H9 (cell line): ENCODE results near the gene OR10A4. TPM values are rescaled to one million over a fixed set of nuclear protein-coding genes. Genes with fewer than 3 reads are reported as not detected.

Experiments
- DNase-seq: peaks from one replicate; pipeline ENCODE4 v3.0.0-alpha.2; 2017
- H2AFZ ChIP-seq: one replicate; pipeline ENCODE4 v1.6.1; 2013; ENCODE audit warnings: mild to moderate bottlenecking, low read length, control low read depth, moderate library complexity
- H2AK5ac ChIP-seq: 2 replicates; pipeline ENCODE4 v1.6.1; 2013; ENCODE audit warnings: low read length, control low read depth, mixed read lengths; ENCODE audit not compliant: insufficient read length
- H2BK120ac ChIP-seq: one replicate; pipeline ENCODE4 v1.6.1; 2013; ENCODE audit warnings: low read depth, mild to moderate bottlenecking, low read length, control low read depth, inconsistent platforms; ENCODE audit not compliant: poor library complexity, severe bottlenecking
- H2BK12ac ChIP-seq: 2 replicates; pipeline ENCODE4 v1.6.1; 2013; ENCODE audit warnings: low read length, control low read depth, mixed read lengths, low read depth; ENCODE audit not compliant: insufficient read length
- H2BK15ac ChIP-seq: 2 replicates; pipeline ENCODE4 v1.6.1; 2013; ENCODE audit warnings: low read depth, low read length, control low read depth
- H2BK20ac ChIP-seq: one replicate; pipeline ENCODE4 v1.6.1; 2013; ENCODE audit warnings: low read depth, mild to moderate bottlenecking, low read length, control low read depth, inconsistent platforms; ENCODE audit not compliant: poor library complexity, severe bottlenecking
- H2BK5ac ChIP-seq: 2 replicates; pipeline ENCODE4 v1.6.1; 2013; ENCODE audit warnings: low read length, control low read depth, mixed read lengths; ENCODE audit not compliant: insufficient read length
- H3K14ac ChIP-seq: 2 replicates; pipeline ENCODE4 v1.6.1; 2013; ENCODE audit warnings: low read length, control low read depth; ENCODE audit not compliant: insufficient read depth
- H3K18ac ChIP-seq: 2 replicates; pipeline ENCODE4 v1.6.1; 2013; ENCODE audit warnings: low read depth, mild to moderate bottlenecking, mixed read lengths, low read length, control low read depth; ENCODE audit not compliant: insufficient read length
- H3K23ac ChIP-seq: 2 replicates; pipeline ENCODE4 v1.6.1; 2013; ENCODE audit warnings: low read length, control low read depth, mixed read lengths, low read depth; ENCODE audit not compliant: insufficient read length
- H3K23me2 ChIP-seq: 2 replicates; pipeline ENCODE4 v1.6.1; 2013; ENCODE audit warnings: low read depth, mild to moderate bottlenecking, mixed read lengths, low read length, control low read depth; ENCODE audit not compliant: insufficient read length, poor library complexity, severe bottlenecking
- H3K27ac ChIP-seq: 2 replicates; pipeline ENCODE4 v1.5.1; 2013; ENCODE audit warnings: low read length, control low read depth, mixed read lengths, low read depth; ENCODE audit not compliant: insufficient read length
- H3K27me3 ChIP-seq: 2 replicates; pipeline ENCODE4 v1.6.1; 2013; ENCODE audit warnings: low read length, control low read depth, inconsistent platforms; ENCODE audit not compliant: insufficient read depth
- H3K4ac ChIP-seq: 2 replicates; pipeline ENCODE4 v1.6.1; 2013; ENCODE audit warnings: low read depth, mild to moderate bottlenecking, control low read depth, inconsistent platforms, low read length, moderate library complexity
- H3K4me1 ChIP-seq: 2 replicates; pipeline ENCODE4 v1.6.1; 2013; ENCODE audit warnings: low read length, control low read depth, inconsistent platforms; ENCODE audit not compliant: insufficient read depth
- H3K4me2 ChIP-seq: 2 replicates; pipeline ENCODE4 v1.6.1; 2013; ENCODE audit warnings: low read length, control low read depth, mixed read lengths; ENCODE audit not compliant: insufficient read length, insufficient read depth
- H3K56ac ChIP-seq: 2 replicates; pipeline ENCODE4 v1.6.1; 2013; ENCODE audit warnings: low read depth, mild to moderate bottlenecking, mixed read lengths, low read length, control low read depth; ENCODE audit not compliant: insufficient read length
- H3K79me1 ChIP-seq: 2 replicates; pipeline ENCODE4 v1.6.1; 2013; ENCODE audit warnings: low read depth, mild to moderate bottlenecking, moderate library complexity, low read length, control low read depth, inconsistent platforms; ENCODE audit not compliant: insufficient read depth, poor library complexity, severe bottlenecking
- H3K79me2 ChIP-seq: 2 replicates; pipeline ENCODE4 v1.6.1; 2013; ENCODE audit warnings: low read length, control low read depth, inconsistent platforms; ENCODE audit not compliant: insufficient read depth
- H3K9ac ChIP-seq: 2 replicates; pipeline ENCODE4 v1.6.1; 2013; ENCODE audit warnings: low read length, control low read depth, mixed read lengths; ENCODE audit not compliant: insufficient read length; ENCODE audit errors: extremely low read depth
- H3K9me3 ChIP-seq: one replicate; pipeline ENCODE4 v1.6.1; 2013; ENCODE audit warnings: low read depth, low read length, inconsistent platforms; ENCODE audit not compliant: control insufficient read depth
- H3T11ph ChIP-seq: one replicate; pipeline ENCODE4 v1.6.1; 2013; ENCODE audit warnings: mild to moderate bottlenecking, low read length, control low read depth, inconsistent platforms
- H4K20me1 ChIP-seq: one replicate; pipeline ENCODE4 v1.6.1; 2013; ENCODE audit not compliant: control insufficient read depth, insufficient read length, insufficient read depth
- H4K5ac ChIP-seq: 2 replicates; pipeline ENCODE4 v1.6.1; 2013; ENCODE audit warnings: low read depth, mild to moderate bottlenecking, mixed read lengths, low read length, control low read depth; ENCODE audit not compliant: insufficient read length
- H4K8ac ChIP-seq: replicated peaks from 2 replicates; pipeline ENCODE4 v1.6.1; 2013; ENCODE audit warnings: low read length, control low read depth, mixed read lengths, low read depth; ENCODE audit not compliant: insufficient read length
- H4K91ac ChIP-seq: 2 replicates; pipeline ENCODE4 v1.6.1; 2013; ENCODE audit warnings: low read depth, mild to moderate bottlenecking, moderate library complexity, mixed read lengths, low read length, control low read depth; ENCODE audit not compliant: insufficient read length
- H3K27ac Mint-ChIP-seq, 3 experiments: 2 replicates in 2 of 3; 3 replicates in 1 of 3; pipeline ENCODE4 v1.8.0; 2020 to 2021; ENCODE audit warnings: mixed read lengths in 3 of 3, mild to moderate bottlenecking in 1 of 3, moderate library complexity in 1 of 3
- H3K27me3 Mint-ChIP-seq: 2 replicates; pipeline ENCODE4 v1.8.0; 2021; ENCODE audit warnings: low read depth, mild to moderate bottlenecking, moderate library complexity, mixed read lengths
- H3K36me3 Mint-ChIP-seq, 3 experiments: 2 replicates in 2 of 3; 3 replicates in 1 of 3; pipeline ENCODE4 v1.8.0; 2020 to 2021; ENCODE audit warnings: low read depth in 3 of 3, mixed read lengths in 3 of 3; ENCODE audit not compliant: insufficient read depth in 1 of 3
- H3K4me1 Mint-ChIP-seq, 2 experiments: 2 replicates each; pipeline ENCODE4 v1.8.0; 2020; ENCODE audit warnings: mixed read lengths in 2 of 2
- H3K4me3 Mint-ChIP-seq, 2 experiments: 2 replicates in 1 of 2; 3 replicates in 1 of 2; pipeline ENCODE4 v1.8.0; 2020 to 2021; ENCODE audit warnings: mild to moderate bottlenecking in 2 of 2, mixed read lengths in 2 of 2, moderate library complexity in 1 of 2
- H3K9me3 Mint-ChIP-seq, 2 experiments: 2 replicates in 1 of 2; 3 replicates in 1 of 2; pipeline ENCODE4 v1.8.0; 2020; ENCODE audit warnings: mild to moderate bottlenecking in 2 of 2, mixed read lengths in 2 of 2, moderate library complexity in 1 of 2
- CTCF ChIP-seq: fragments of 200-600 bp; sonication (generic); conservative IDR thresholded peaks from 3 replicates; pipeline ENCODE4 v1.8.0; 2021; ENCODE audit warnings: antibody characterized with exemption, mild to moderate bottlenecking
- WGBS: extraction: QIAGEN DNeasy Blood & Tissue Kit; methylation state at CpG from one replicate; pipeline ENCODE4 v1.1.7; 2013; ENCODE audit warnings: missing lambda C conversion rate, low lambda C conversion rate, mixed read lengths; ENCODE audit not compliant: insufficient read length; ENCODE audit errors: extremely low coverage; 5-methylcytosine and 5-hydroxymethylcytosine counted together
- total RNA-seq: library from RNA; stranded (reverse); gene quantifications from 2 replicates; pipeline ENCODE4 v1.2.1, GENCODE V29; 2021

Gene OR10A4
- total RNA-seq, 1 experiment from 2014 or later, result not detected

- Mint-ChIP-seq H3K9me3 (no peaks in the 10 kb centered on the region), H3K27me3 (no peaks in the 10 kb centered on the region), H3K27ac (no peak overlapping the region), H3K36me3 (no peaks in the 10 kb centered on the region), H3K4me1 (no peaks in the 10 kb centered on the region), H3K4me3 (no peak overlapping the region)
- Histone ChIP-seq H3K9ac (no peak overlapping the region), H3K79me1 (no peaks in the 10 kb centered on the region), H2BK5ac (no peak overlapping the region), H3K27ac (no peak overlapping the region), H2AK5ac (no peak overlapping the region), H3K4me1 (no peaks in the 10 kb centered on the region), H3K18ac (no peak overlapping the region), H2BK12ac (no peak overlapping the region), H4K91ac (no peak overlapping the region), H3K23me2 (no peaks in the 10 kb centered on the region), H2BK20ac (no peak overlapping the region), H3K79me2 (no peaks in the 10 kb centered on the region), H3K14ac (no peak overlapping the region), H3K27me3 (no peaks in the 10 kb centered on the region), H2BK120ac (no peak overlapping the region), H3K4me2 (no peak overlapping the region), H3K56ac (no peak overlapping the region), H4K20me1 (no peaks in the 10 kb centered on the region), H3K23ac (no peak overlapping the region), H3K9me3 (no peaks in the 10 kb centered on the region), H4K8ac (no peak overlapping the region), H3T11ph (no peak overlapping the region), H4K5ac (no peak overlapping the region), H2AFZ (no peak overlapping the region), H3K4ac (no peak overlapping the region), H2BK15ac (no peak overlapping the region)
- TF ChIP-seq CTCF, result no peak
- WGBS, result no CpG with 5 or more reads among the region's 1 CpG
- no peak for DNase-seq
Observed at GRCh38 chr11:6871278-6871677, 5.1 kb upstream of the OR10A4 start.
